Activated T-helper 1 cell treated with anti-CD3 and anti-CD28 coated beads, Interleukin-12 subunit alpha, Interleukin-12 subunit beta, Interleukin-2, Interleukin-4 antibody, amounts not matched to agents 30 ng/mL and 10 ng/mL and 1 ng/mL, durations not matched to agents 14 hours and 24 hours and 36 hours (primary cell): Measurements from ENCODE around the gene JHY. TPM values are rescaled to one million over a fixed set of nuclear protein-coding genes. Genes with fewer than 3 reads are reported as not detected.

Experiments used
- DNase-seq: peaks from one replicate; pipeline ENCODE4 v3.0.0; 2021; ENCODE audit warnings: low spot score
- H3K27ac Mint-ChIP-seq: one replicate; pipeline ENCODE4 v1.8.0; 2021; ENCODE audit warnings: mild to moderate bottlenecking, mixed read lengths
- H3K27me3 Mint-ChIP-seq: one replicate; pipeline ENCODE4 v1.8.0; 2022; ENCODE audit warnings: mild to moderate bottlenecking, moderate library complexity, mixed read lengths; ENCODE audit not compliant: insufficient read depth
- H3K36me3 Mint-ChIP-seq: one replicate; pipeline ENCODE4 v1.8.0; 2021; ENCODE audit warnings: low read depth, mixed read lengths
- H3K4me1 Mint-ChIP-seq: one replicate; pipeline ENCODE4 v1.8.0; 2021; ENCODE audit warnings: low read depth, mixed read lengths
- H3K4me3 Mint-ChIP-seq: one replicate; pipeline ENCODE4 v1.8.0; 2021; ENCODE audit warnings: mild to moderate bottlenecking, moderate library complexity, mixed read lengths
- H3K9me3 Mint-ChIP-seq: one replicate; pipeline ENCODE4 v1.8.0; 2021; ENCODE audit warnings: mixed read lengths
- intact Hi-C: fragments of 100-400 bp; cut with micrococcal nuclease; formaldehyde crosslinking; loops from one replicate; pipeline ENCODE4 v1.15.1; 2024
- total RNA-seq: library from RNA; stranded (reverse); gene quantifications from 2 replicates; pipeline ENCODE4 v1.2.3, GENCODE V29; 2022

JHY gene
- total RNA-seq = 0.71 and 0.91 TPM in 2 replicates

DNA sequence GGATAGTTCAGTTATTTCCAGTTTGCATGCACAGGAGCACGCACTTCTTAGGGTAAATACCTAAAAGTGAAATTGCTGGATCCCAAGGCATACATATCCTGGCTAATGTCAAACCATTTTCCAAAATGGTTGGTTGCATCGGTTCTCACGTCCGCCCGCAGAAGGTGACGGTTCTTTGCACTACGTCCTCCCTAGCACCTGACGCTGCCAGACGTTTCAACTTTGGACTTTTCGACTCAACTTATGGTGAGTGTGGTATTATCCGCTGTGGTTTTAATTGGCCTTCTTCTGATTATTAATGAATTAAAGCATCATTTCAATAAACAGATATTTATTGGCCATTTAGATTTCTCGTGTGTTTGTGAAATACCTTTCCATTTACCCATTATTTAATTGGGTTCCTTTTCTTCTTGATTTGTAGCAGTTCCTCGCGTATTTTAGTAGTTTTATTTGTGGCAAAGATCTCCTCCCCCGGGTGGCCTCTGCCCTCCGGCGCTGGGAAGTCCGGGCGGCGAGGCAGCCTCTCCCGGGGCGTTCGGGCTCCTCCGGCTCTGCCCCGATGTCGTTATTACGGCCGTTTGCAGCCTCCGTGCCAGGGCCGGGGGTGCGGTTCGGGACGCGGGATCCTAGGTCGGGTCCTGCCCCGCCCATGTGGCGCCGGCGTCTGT is at the start of gene JHY:
JHY (plus strand) TSS at position 571 of the 668 bp plus-strand sequence. CDS start 3,091 bp downstream, outside the sequence.
- Mint-ChIP-seq H3K9me3 (no peaks in the 10 kb centered on the region), H3K4me3 (peak within 1 kb of the TSS; percentile 84), H3K36me3 (peaks cover 4% of the 10 kb centered on the region), H3K4me1 (peaks cover 34% of the 10 kb centered on the region), H3K27me3 (peaks cover 12% of the 10 kb centered on the region), H3K27ac (peak within 1 kb of the TSS; percentile 75)
- intact Hi-C loops = loop anchor here (2.0 to 5.0 kb wide), 2 partner anchors 26 to 100 kb away; partner anchors contain the start of gene BSX
- no peak for DNase-seq

DNA sequence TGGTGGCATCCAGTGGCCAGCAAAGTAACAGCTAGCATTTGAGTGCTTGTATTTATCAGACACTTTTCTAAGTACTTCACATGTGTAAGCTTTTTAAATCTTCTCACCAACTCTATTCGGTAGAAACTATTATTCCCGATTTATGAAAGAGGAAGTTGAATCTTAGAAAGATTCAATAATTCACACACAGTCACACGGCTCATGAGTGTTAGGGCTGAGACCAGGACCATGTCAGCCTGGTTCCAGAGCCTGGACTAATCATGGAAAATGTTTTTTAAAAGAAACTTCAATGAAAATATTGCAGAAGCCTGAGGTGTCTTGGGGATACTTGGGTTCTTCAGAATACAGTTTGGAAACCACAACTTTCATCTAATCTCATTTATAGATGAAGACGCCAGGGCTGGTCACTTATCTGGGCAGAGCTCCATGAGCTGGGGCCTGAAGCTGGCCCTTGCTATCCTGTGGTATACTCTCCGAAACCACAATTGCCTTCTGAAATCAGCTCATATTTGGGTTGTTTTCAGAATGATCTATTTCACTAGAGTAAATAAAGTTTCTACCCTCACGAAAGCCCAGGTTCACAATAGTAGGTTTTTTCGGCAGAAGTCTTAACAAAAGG is 48.6 kb upstream of the JHY start:
- intact Hi-C loops = no loop called here
- no peaks in the 10 kb centered on the region for H3K4me1 Mint-ChIP-seq
- no peak for DNase-seq
- no peaks in the 10 kb centered on the region for H3K9me3 Mint-ChIP-seq
- H3K36me3 Mint-ChIP-seq = no peaks in the 10 kb centered on the region
- peaks cover 11% of the 10 kb centered on the region for H3K27me3 Mint-ChIP-seq
- no peak overlapping the region for H3K4me3 Mint-ChIP-seq
- no peak overlapping the region for H3K27ac Mint-ChIP-seq

DNA sequence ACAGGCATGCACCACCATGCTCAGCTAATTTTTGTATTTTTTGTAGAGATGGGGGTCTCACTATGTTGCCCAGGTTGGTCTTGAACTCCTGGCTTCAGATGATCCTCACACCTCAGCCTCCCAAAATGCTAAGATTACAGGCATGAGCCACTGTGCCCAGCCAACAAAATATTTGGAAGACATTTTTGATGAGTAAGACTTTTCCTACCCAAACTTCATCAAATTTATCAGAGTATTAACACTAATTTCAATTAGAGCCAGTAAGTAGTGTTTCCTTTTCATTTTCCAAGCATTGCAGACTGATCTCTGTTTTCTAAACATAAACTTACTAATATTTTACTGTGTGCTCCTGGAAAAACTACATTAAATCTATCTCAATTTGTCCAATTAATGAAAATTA is 45.6 kb upstream of the JHY start:
- Mint-ChIP-seq H3K27me3 (peaks cover 11% of the 10 kb centered on the region), H3K9me3 (no peaks in the 10 kb centered on the region), H3K4me3 (no peak overlapping the region), H3K36me3 (no peaks in the 10 kb centered on the region), H3K27ac (no peak overlapping the region), H3K4me1 (no peaks in the 10 kb centered on the region)
- intact Hi-C loops = no loop called here
- no peak for DNase-seq

DNA sequence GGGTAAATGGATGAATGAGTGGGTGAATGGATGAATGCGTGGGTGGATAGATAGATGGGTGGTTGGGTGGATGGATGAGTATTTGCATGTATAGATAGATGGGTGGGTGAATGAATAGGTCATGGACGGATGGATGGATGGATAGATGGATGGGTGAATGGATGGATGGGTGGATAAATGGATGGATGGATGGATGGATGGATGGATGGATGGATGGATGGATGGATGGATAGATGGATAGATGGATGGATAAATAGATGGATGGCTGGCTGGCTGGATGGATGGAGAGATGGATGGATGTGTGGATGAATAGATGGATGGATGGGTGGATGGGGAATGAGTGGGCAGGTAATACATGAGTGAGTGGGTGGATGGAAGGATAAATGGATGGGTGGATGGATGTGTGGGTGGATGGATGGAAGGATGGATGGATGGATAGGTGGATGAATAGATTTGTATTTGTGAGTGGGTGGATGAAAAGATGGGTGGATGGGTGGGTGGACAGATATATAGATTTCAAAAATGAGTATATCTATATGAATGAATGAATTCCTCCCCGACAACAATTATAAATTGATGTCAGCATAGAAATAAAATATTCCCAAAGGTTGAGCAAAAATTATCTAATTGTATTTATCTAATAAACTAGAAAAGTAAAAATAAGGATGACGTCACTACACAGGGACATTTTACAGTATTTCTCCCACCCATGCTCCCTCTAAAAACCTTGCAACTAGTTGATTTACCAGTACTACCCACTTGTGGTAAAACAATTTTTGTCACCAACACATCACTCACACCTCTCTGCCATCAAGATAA is 44.8 kb upstream of the JHY start:
- H3K27ac Mint-ChIP-seq = peak overlapping the region; percentile 1
- peaks cover 8% of the 10 kb centered on the region for H3K27me3 Mint-ChIP-seq
- no peaks in the 10 kb centered on the region for H3K36me3 Mint-ChIP-seq
- peaks cover 4% of the 10 kb centered on the region for H3K4me1 Mint-ChIP-seq
- no peaks in the 10 kb centered on the region for H3K9me3 Mint-ChIP-seq
- no peak overlapping the region for H3K4me3 Mint-ChIP-seq
- no peak for DNase-seq
- intact Hi-C loops = no loop called here

DNA sequence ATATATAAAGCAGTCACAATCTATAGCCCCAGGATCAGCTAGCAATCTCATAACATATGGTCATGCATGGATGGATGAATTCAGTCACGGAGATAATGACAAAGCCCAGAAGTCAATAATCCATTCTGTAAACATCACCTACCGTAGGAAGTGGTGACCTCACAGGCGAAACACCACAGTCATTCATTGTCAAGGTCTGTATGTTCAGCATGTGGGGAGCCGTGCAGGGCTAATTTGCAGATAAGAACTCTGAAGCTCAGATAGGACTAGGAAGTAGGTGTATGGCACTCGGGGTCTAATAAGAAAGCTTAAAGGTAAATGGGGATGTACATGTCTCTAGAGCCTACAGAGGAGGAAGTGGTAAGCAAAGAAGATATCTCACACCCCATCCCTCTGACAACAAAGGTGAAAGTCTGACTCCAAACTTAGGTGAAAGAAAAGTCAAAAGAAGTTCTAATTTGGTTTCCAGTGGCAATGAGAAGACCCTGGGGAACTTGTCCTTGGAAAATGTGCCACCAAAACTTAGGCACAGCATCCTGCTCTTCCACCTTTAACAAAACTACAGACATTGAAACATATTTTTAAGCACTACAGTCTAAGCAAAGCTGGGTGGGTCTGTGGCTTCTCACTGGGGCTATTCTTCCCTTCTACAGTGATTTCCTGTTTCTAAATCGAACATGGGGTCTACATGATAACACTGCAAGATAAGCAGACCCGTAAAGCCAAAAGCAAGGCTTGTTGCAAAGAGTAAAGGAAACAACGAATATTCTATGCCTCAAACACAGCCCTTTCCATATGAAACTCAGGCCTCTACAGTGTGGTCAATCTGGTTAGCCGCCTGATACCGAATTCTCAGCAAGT is 39.0 kb upstream of the JHY start:
- no peak for DNase-seq
- peaks cover 14% of the 10 kb centered on the region for H3K27me3 Mint-ChIP-seq
- peaks cover 24% of the 10 kb centered on the region for H3K4me1 Mint-ChIP-seq
- H3K4me3 Mint-ChIP-seq = peak overlapping the region; percentile 55
- H3K9me3 Mint-ChIP-seq = no peaks in the 10 kb centered on the region
- peak overlapping the region; percentile 77 for H3K27ac Mint-ChIP-seq
- no peaks in the 10 kb centered on the region for H3K36me3 Mint-ChIP-seq
- intact Hi-C loops = loop anchor here (1.0 kb wide), 1 partner anchor 13 kb away; no protein-coding TSS in a partner anchor

DNA sequence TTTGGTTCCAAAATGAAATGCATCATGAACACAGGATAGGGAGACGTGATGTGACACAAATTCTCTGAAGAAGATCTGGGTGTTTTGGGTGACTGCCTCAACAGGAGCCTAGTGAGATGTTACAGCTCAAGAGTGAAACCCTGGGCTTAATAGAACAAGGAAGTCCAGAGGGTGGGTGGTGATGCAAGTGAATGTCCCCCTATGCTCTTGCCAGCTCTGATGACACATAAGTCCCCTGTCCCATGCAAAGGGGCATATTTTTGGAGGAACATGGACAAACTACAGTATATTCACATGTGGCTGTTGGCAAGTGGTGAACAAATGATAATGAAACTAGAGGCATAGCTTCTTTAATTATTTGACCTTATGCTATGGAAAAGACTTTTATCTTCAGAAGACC is 35.1 kb upstream of the JHY start:
- Mint-ChIP-seq H3K27ac (no peak overlapping the region), H3K4me1 (peaks cover 46% of the 10 kb centered on the region), H3K9me3 (no peaks in the 10 kb centered on the region), H3K4me3 (no peak overlapping the region), H3K36me3 (no peaks in the 10 kb centered on the region), H3K27me3 (peaks cover 12% of the 10 kb centered on the region)
- intact Hi-C loops = no loop called here
- DNase-seq = no peak

DNA sequence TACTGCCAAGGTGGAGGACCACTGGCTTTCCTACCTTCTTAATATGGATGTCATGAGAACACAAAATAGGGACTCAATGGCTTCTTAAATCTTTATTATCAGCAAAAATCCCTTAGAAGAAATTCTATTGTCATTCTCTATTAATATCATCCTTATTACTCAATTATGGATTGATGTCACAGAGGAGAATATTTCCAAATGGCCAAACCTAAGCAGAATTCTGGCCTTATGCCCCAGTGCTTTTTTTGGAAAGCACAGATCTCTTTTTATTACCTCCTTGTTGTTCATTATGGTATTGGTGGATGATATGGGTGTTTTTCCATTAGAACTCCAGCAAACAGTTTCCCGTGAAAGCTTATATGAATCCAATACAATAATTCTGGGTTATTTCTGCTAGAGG is 34.4 kb upstream of the JHY start:
- no peak overlapping the region for H3K4me3 Mint-ChIP-seq
- H3K27ac Mint-ChIP-seq = no peak overlapping the region
- intact Hi-C loops = no loop called here
- DNase-seq = no peak
- H3K9me3 Mint-ChIP-seq = no peaks in the 10 kb centered on the region
- H3K27me3 Mint-ChIP-seq = peaks cover 12% of the 10 kb centered on the region
- peaks cover 43% of the 10 kb centered on the region for H3K4me1 Mint-ChIP-seq
- no peaks in the 10 kb centered on the region for H3K36me3 Mint-ChIP-seq

DNA sequence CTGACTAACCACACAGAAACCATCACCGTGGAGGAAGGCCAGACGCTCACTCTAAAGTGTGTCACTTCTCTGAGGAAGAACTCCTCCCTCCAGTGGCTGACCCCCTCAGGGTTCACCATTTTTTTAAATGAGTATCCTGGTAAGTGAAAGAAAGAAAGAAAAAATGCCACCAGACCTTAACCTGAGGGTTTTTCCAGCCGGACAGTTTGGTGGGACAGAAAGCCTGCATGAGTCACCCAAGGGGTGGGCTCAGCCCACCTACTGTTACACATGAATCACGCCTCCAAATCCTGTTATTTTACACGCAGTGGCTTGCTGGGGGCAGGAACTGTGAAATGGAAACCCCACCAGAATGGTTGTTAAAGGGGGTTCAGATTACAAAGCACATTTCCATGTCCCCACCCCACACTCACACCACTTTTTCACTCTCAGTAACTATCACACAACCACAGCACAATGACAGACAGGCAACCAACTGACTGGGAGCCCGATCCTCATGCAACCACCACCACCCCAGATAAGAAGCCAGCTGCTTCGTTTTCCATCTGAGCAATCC is 32.4 kb upstream of the JHY start:
- DNase-seq = no peak
- peaks cover 27% of the 10 kb centered on the region for H3K4me1 Mint-ChIP-seq
- intact Hi-C loops = loop anchor here (10.0 kb wide), 1 partner anchor 1385 kb away; no protein-coding TSS in a partner anchor

DNA sequence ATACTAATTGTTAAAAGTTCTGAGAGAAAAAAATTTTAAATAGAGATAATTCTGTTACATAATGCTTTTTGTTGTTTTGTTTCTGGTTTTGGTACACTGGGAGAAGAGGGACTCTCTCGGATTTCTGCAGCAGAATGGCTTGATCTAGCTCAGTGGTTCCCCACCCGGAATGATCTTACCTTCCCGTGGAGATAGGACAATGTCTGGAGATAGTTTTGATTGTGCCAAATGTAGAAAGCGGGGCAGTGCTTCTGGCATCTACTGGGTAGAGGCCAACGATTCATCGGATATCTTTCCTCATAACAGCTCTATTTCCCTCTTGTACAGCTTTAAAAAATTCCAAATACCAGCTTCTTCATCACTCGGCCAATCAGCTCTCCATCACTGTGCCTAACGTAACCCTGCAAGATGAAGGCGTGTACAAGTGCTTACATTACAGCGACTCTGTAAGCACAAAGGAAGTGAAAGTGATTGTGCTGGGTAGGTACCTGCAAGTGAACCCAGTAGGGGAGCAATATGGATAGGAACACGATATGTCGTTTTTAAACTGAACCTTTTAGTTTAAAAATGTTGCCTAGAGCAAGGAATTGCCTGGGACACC is 31.1 kb upstream of the JHY start:
- Mint-ChIP-seq H3K36me3 (no peaks in the 10 kb centered on the region), H3K9me3 (no peaks in the 10 kb centered on the region), H3K27ac (peak overlapping the region; percentile 52), H3K4me1 (peaks cover 35% of the 10 kb centered on the region), H3K27me3 (peaks cover 6% of the 10 kb centered on the region), H3K4me3 (no peak overlapping the region)
- intact Hi-C loops = loop anchor here (10.0 kb wide), 1 partner anchor 1387 kb away; no protein-coding TSS in a partner anchor
- DNase-seq = no peak

More for the DNA sequence above, 32.4 kb upstream of the JHY start:
- peaks cover 9% of the 10 kb centered on the region for H3K27me3 Mint-ChIP-seq
- no peaks in the 10 kb centered on the region for H3K9me3 Mint-ChIP-seq
- peak overlapping the region; percentile 59 for H3K27ac Mint-ChIP-seq
- no peaks in the 10 kb centered on the region for H3K36me3 Mint-ChIP-seq
- no peak overlapping the region for H3K4me3 Mint-ChIP-seq

DNA sequence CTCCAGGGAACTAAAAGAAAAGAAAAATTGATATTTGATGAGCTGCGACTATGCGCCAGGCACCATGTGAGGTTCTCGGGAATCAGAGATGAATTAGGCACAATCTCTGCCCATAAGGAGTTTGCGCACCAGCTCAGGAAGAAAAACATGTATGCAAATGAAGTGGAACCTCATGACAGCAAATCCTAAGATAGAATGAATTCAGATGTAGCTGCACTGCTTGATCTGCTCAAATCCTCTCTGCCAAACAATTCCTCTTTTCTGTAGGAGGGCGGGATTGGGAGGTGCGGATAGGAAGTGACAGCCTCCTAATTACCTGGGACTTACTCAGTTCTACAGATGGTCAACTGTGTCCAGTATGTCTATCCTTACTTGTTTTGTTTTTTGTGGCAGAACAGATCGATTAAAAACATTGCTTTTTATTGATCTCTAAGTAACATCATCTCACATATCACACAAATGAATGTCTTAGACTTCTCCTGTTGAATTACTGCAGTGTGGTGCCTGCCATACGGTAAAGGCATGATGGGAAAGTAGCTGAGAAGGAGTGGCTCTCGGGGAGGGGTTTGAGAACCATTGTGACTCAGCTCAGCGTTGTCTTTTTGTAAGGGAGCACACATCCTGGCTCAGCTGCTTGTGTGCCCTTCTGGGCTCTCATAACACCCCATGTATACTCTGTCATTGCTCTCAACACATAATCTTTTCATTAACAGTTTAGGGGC is 30.3 kb upstream of the JHY start:
- Mint-ChIP-seq H3K27ac (peak overlapping the region; percentile 31), H3K9me3 (no peaks in the 10 kb centered on the region), H3K4me3 (no peak overlapping the region), H3K36me3 (no peaks in the 10 kb centered on the region), H3K27me3 (peaks cover 3% of the 10 kb centered on the region), H3K4me1 (peaks cover 43% of the 10 kb centered on the region)
- intact Hi-C loops = loop anchor here (10.0 kb wide), 1 partner anchor 1387 kb away; no protein-coding TSS in a partner anchor
- DNase-seq = no peak

DNA sequence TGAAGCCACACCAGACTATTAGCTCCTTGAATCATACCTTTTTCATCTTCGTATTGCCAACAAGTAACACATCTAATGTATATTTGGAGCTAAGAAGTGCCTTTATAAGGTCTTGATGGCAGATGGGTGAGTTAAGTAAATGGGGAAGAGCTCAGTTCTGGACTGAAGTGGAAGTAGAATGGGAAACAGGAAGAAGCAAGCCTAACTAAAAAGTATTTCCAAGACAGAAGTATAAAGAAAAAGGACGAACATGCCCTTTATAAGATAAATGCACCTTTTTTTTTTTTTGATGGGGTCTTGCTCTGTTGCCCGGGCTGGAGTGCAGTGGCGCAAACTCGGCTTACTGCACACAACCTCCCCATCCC is 29.8 kb upstream of the JHY start:
- no peak overlapping the region for H3K4me3 Mint-ChIP-seq
- H3K27ac Mint-ChIP-seq = peak overlapping the region; percentile 31
- no peaks in the 10 kb centered on the region for H3K36me3 Mint-ChIP-seq
- H3K4me1 Mint-ChIP-seq = peaks cover 48% of the 10 kb centered on the region
- no peak for DNase-seq
- no peaks in the 10 kb centered on the region for H3K9me3 Mint-ChIP-seq
- peaks cover 3% of the 10 kb centered on the region for H3K27me3 Mint-ChIP-seq
- intact Hi-C loops = loop anchor here (10.0 kb wide), 1 partner anchor 1388 kb away; no protein-coding TSS in a partner anchor
